Measurements from ENCODE around the gene TSC22D1.

Gene TSC22D1

GRCh38 chr13:44429311-44429710 is 146.8 kb downstream of the TSC22D1 start:
- CTCF ChIA-PET = interaction anchor here (0.8 to 19.6 kb wide), 4 partner anchors 10 to 523 kb away, joined by 3 to 242 read pairs (median 3); no protein-coding TSS in a partner anchor
- POLR2A ChIA-PET = no interaction called here
- no peak for TF ChIP-seq CTCF (IDR thresholded peaks at IDR 0.05; ENCODE audit: insufficient read depth, low read length, missing control alignments)
- DNase-seq (ENCODE audit: low read depth, low spot score) = no peak
- H3K4me3 ChIP-seq (ENCODE audit: low read depth, low read length) = no peak overlapping the region

GRCh38 chr13:44426461-44426860 is 149.7 kb downstream of the TSC22D1 start:
- TF ChIP-seq CTCF (IDR thresholded peaks at IDR 0.05; ENCODE audit: insufficient read depth, low read length, missing control alignments) = no peak
- no peak for DNase-seq (ENCODE audit: low read depth, low spot score)
- POLR2A ChIA-PET = no interaction called here
- H3K4me3 ChIP-seq (ENCODE audit: low read depth, low read length) = no peak overlapping the region
- CTCF ChIA-PET = interaction anchor here (1.1 to 19.6 kb wide), 2 partner anchors 12 to 520 kb away, joined by 3 to 242 read pairs; no protein-coding TSS in a partner anchor

GRCh38 chr13:44425815-44426078 is 150.4 kb downstream of the TSC22D1 start:
- DNase-seq (ENCODE audit: low read depth, low spot score) = no peak
- H3K4me3 ChIP-seq (ENCODE audit: low read depth, low read length) = no peak overlapping the region
- no peak for TF ChIP-seq CTCF (IDR thresholded peaks at IDR 0.05; ENCODE audit: insufficient read depth, low read length, missing control alignments)
- CTCF ChIA-PET = interaction anchor here (0.9 to 19.6 kb wide), 3 partner anchors 12 to 519 kb away, joined by 3 to 242 read pairs (median 3); no protein-coding TSS in a partner anchor
- POLR2A ChIA-PET = no interaction called here

- no peak for DNase-seq (ENCODE audit: low read depth, low spot score)
- no peak for TF ChIP-seq CTCF (IDR thresholded peaks at IDR 0.05; ENCODE audit: insufficient read depth, low read length, missing control alignments)
- ChIA-PET POLR2A (no interaction called here), CTCF (interaction anchor here (0.9 to 1.1 kb wide), 2 partner anchors 13 to 14 kb away, joined by 3 read pairs; no protein-coding TSS in a partner anchor)
- H3K4me3 ChIP-seq (ENCODE audit: low read depth, low read length) = no peak overlapping the region
These were observed 150.9 kb downstream of the TSC22D1 start for GRCh38 chr13:44425041-44425814.

- H3K4me3 ChIP-seq (ENCODE audit: low read depth, low read length) = no peak overlapping the region
- DNase-seq (ENCODE audit: low read depth, low spot score) = no peak
- TF ChIP-seq CTCF (IDR thresholded peaks at IDR 0.05; ENCODE audit: insufficient read depth, low read length, missing control alignments) = no peak
- CTCF ChIA-PET = interaction anchor here (1.8 kb wide), 1 partner anchor 516 kb away, joined by 6 read pairs; no protein-coding TSS in a partner anchor
- POLR2A ChIA-PET = no interaction called here
These were observed 152.3 kb downstream of the TSC22D1 start for GRCh38 chr13:44423824-44424223.

GRCh38 chr13:44422755-44423643 is 153.1 kb downstream of the TSC22D1 start:
- TF ChIP-seq CTCF (IDR thresholded peaks at IDR 0.05; ENCODE audit: insufficient read depth, low read length, missing control alignments) = no peak
- DNase-seq (ENCODE audit: low read depth, low spot score) = no peak
- CTCF ChIA-PET = interaction anchor here (1.8 kb wide), 1 partner anchor 515 kb away, joined by 6 read pairs; no protein-coding TSS in a partner anchor
- POLR2A ChIA-PET = no interaction called here
- no peak overlapping the region for H3K4me3 ChIP-seq (ENCODE audit: low read depth, low read length)

Data from AG04449 (cell line).